Measurements from ENCODE around the gene NRXN3. TPM values are rescaled to one million over a fixed set of nuclear protein-coding genes. Genes with fewer than 3 reads are reported as not detected.

Gene NRXN3
- polyA plus RNA-seq, 1 donor from 2014 or later = 110 TPM

- H3K4me2 ChIP-seq (ENCODE audit: low read length) = no peak overlapping the region
- no peak overlapping the region for H3K9ac ChIP-seq (ENCODE audit: low read length)
- no peaks in the 10 kb centered on the region for H3K79me2 ChIP-seq (replicated peaks; ENCODE audit: insufficient read depth, low read length)
- H2AFZ ChIP-seq (ENCODE audit: low read depth, low read length) = no peak overlapping the region
- H3K36me3 ChIP-seq (ENCODE audit: insufficient read depth, low read length) = no peaks in the 10 kb centered on the region
- TF ChIP-seq REST (IDR thresholded peaks at IDR 0.05; ENCODE audit: borderline replicate concordance) (no peak), POLR2AphosphoS5 (IDR thresholded peaks at IDR 0.05) (no peak), SMC3 (conservative IDR thresholded peaks at IDR 0.05; ENCODE audit: poor library complexity) (no peak)
- no peaks in the 10 kb centered on the region for H3K9me2 ChIP-seq (ENCODE audit: insufficient read depth, low read length)
- no peak overlapping the region for H3K4me3 ChIP-seq (ENCODE audit: low read length)
- no peaks in the 10 kb centered on the region for H3F3A ChIP-seq (ENCODE audit: insufficient read depth, low read length, poor library complexity, severe bottlenecking)
- no peaks in the 10 kb centered on the region for H3K27me3 ChIP-seq (ENCODE audit: insufficient read depth, low read depth, low read length)
- no peaks in the 10 kb centered on the region for H4K20me1 ChIP-seq (ENCODE audit: insufficient read depth)
- H3K9me3 ChIP-seq (ENCODE audit: low read length) = no peaks in the 10 kb centered on the region
- no peak overlapping the region for H3K27ac ChIP-seq (ENCODE audit: low read length)
Measured at GRCh38 chr14:78153064-78153341, 17.2 kb upstream of the NRXN3 start.

GRCh38 chr14:78154827-78155226, 15.3 kb upstream of the NRXN3 start:
- H3K27me3 ChIP-seq (ENCODE audit: insufficient read depth, low read depth, low read length) = no peaks in the 10 kb centered on the region
- H2AFZ ChIP-seq (ENCODE audit: low read depth, low read length) = no peak overlapping the region
- no peaks in the 10 kb centered on the region for H4K20me1 ChIP-seq (ENCODE audit: insufficient read depth)
- no peak overlapping the region for H3K27ac ChIP-seq (ENCODE audit: low read length)
- no peaks in the 10 kb centered on the region for H3F3A ChIP-seq (ENCODE audit: insufficient read depth, low read length, poor library complexity, severe bottlenecking)
- TF ChIP-seq RAD21 (conservative IDR thresholded peaks at IDR 0.05) (no peak), MXI1 (conservative IDR thresholded peaks at IDR 0.05; ENCODE audit: poor library complexity, severe bottlenecking) (no peak), EZH2 (IDR thresholded peaks at IDR 0.05; ENCODE audit: borderline replicate concordance, insufficient read depth, low read length, poor library complexity, severe bottlenecking) (no peak), REST (IDR thresholded peaks at IDR 0.05; ENCODE audit: borderline replicate concordance) (no peak), CTCF (IDR thresholded peaks at IDR 0.05; ENCODE audit: poor library complexity, severe bottlenecking) (no peak), TAF1 (IDR thresholded peaks at IDR 0.05; ENCODE audit: low read depth) (no peak), POLR2AphosphoS5 (IDR thresholded peaks at IDR 0.05) (no peak), EP300 (conservative IDR thresholded peaks at IDR 0.05; ENCODE audit: poor library complexity, severe bottlenecking) (no peak), SMC3 (conservative IDR thresholded peaks at IDR 0.05; ENCODE audit: poor library complexity) (no peak)
- H3K9ac ChIP-seq (ENCODE audit: low read length) = no peak overlapping the region
- no peak overlapping the region for H3K4me2 ChIP-seq (ENCODE audit: low read length)
- no peaks in the 10 kb centered on the region for H3K79me2 ChIP-seq (replicated peaks; ENCODE audit: insufficient read depth, low read length)
- no peaks in the 10 kb centered on the region for H3K36me3 ChIP-seq (ENCODE audit: insufficient read depth, low read length)
- H3K9me2 ChIP-seq (ENCODE audit: insufficient read depth, low read length) = no peaks in the 10 kb centered on the region
- H3K9me3 ChIP-seq (ENCODE audit: low read length) = no peaks in the 10 kb centered on the region
- H3K4me3 ChIP-seq (ENCODE audit: low read length) = no peak overlapping the region
